Kidney (tissue), 14 donors: ENCODE measurements around the gene ZNF497. TPM values are rescaled to one million over a fixed set of nuclear protein-coding genes. Genes with fewer than 3 reads are reported as not detected.

Experiments
- DNase-seq, 5 donors: peaks; one replicate each; pipeline ENCODE4 v3.0.0-alpha.2; 2013 to 2020
- FAIRE-seq: peaks from 2 replicates; lab custom pipeline; 2012; peaks lifted over from hg19 to GRCh38; lab: Jason Lieb, UNC
- H3K27ac ChIP-seq, 2 donors: one replicate each; pipeline ENCODE4 v1.7.0; 2013; ENCODE audit warnings: low read depth in 2 of 2, low read length in 2 of 2, inconsistent platforms in 1 of 2
- H3K27me3 ChIP-seq: one replicate; pipeline ENCODE4 v1.7.1; 2013; ENCODE audit warnings: low read length, inconsistent platforms; ENCODE audit not compliant: control insufficient read depth, insufficient read depth
- H3K36me3 ChIP-seq, 3 donors: one replicate each; pipeline versions ENCODE4 v1.7.0 to v1.7.1; 2013; ENCODE audit warnings: low read length in 3 of 3, control low read depth in 1 of 3, inconsistent platforms in 1 of 3; ENCODE audit not compliant: insufficient read depth in 3 of 3, control insufficient read depth in 2 of 3
- H3K4me1 ChIP-seq, 3 donors: one replicate each; pipeline versions ENCODE4 v1.7.0 to v1.7.1; 2013; ENCODE audit warnings: low read length in 3 of 3, inconsistent platforms in 1 of 3, low read depth in 1 of 3; ENCODE audit not compliant: control insufficient read depth in 2 of 3, insufficient read depth in 2 of 3
- H3K4me3 ChIP-seq, 3 donors: one replicate each; pipeline versions ENCODE4 v1.7.0 to v1.8.1; 2013; ENCODE audit warnings: low read length in 3 of 3, control low read depth in 1 of 3, inconsistent platforms in 1 of 3
- H3K9ac ChIP-seq, 3 donors: one replicate each; pipeline versions ENCODE4 v1.7.0 to v1.7.1; 2013; ENCODE audit warnings: low read length in 3 of 3, control low read depth in 1 of 3, inconsistent platforms in 1 of 3
- H3K9me3 ChIP-seq, 3 donors: one replicate each; pipeline versions ENCODE4 v1.7.0 to v1.7.1; 2013; ENCODE audit warnings: low read length in 3 of 3, control low read depth in 1 of 3, inconsistent platforms in 1 of 3; ENCODE audit not compliant: control insufficient read depth in 2 of 3, insufficient read depth in 1 of 3
- CTCF ChIP-seq: IDR thresholded peaks from 3 replicates; pipeline ENCODE4 v1.5.1; 2012; ENCODE audit warnings: mild to moderate bottlenecking, moderate library complexity, borderline replicate concordance; ENCODE audit not compliant: insufficient read depth; ENCODE audit errors: extremely low read depth
- intact Hi-C: fragments of 100-400 bp; cut with DNase I; formaldehyde crosslinking; loops from one replicate; pipeline ENCODE4 v1.11.1; 2022
- polyA plus RNA-seq: library from polyadenylated mRNA; stranded (reverse); fragments of 350-450 nt; fragmentation: Illumina TruSeq; extraction: RNeasy Lipid Tissue Mini Kit (QIAGEN cat#74804); gene quantifications from one replicate; pipeline ENCODE4 v1.2.3, GENCODE V29; 2014; ENCODE audit warnings: low read depth, low replicate concordance; ENCODE audit not compliant: insufficient read depth
- total RNA-seq: library from RNA; stranded (reverse); fragmentation: NEBNext Ultra II Directional; extraction: Animal tissue kit (Norgen Biotek cat#: 25700); gene quantifications from one replicate; pipeline ENCODE4 v1.2.1, GENCODE V29; 2021
- donor health status: control.
- donor health status: control.
- donor health status: control.
- donor health status: control.
- donor health status: control.
- donor health status: DM: yes; HTN: yes; CAD: no.
- donor health status: Normal renal cell carcinoma (clear cell type).

The ZNF497 gene
- total and polyA plus RNA-seq, 2 donors from 2014 or later = 1.7 to 5.0 TPM

- no peak for FAIRE-seq
- no peak for TF ChIP-seq CTCF
Measured at GRCh38 chr19:58398545-58398944, 36.0 kb upstream of the ZNF497 start.

GRCh38 chr19:58398087-58398486 is 35.5 kb upstream of the ZNF497 start:
- peaks cover 2% of the 10 kb centered on the region for H3K27me3 ChIP-seq

More at GRCh38 chr19:58398545-58398944, 36.0 kb upstream of the ZNF497 start:
- no peak overlapping the region for H3K9ac ChIP-seq
- peaks cover 2% of the 10 kb centered on the region for H3K27me3 ChIP-seq
- intact Hi-C loops = no loop called here
- no peak overlapping the region for H3K27ac ChIP-seq
- H3K4me1 ChIP-seq = peaks cover 0 to 13% (median 10%) of the 10 kb centered on the region in 3 donors
- H3K4me3 ChIP-seq = no peak overlapping the region
- H3K36me3 ChIP-seq = peaks cover 0 to 9% (median 9%) of the 10 kb centered on the region in 3 donors
- DNase-seq = peak in 1 of 5 donors; percentile 34
- H3K9me3 ChIP-seq = no peaks in the 10 kb centered on the region

GRCh38 chr19:58397533-58398037 is 35.0 kb upstream of the ZNF497 start:
- intact Hi-C loops = no loop called here
- no peak for TF ChIP-seq CTCF
- Histone ChIP-seq H3K27ac (no peak overlapping the region), H3K9me3 (no peaks in the 10 kb centered on the region), H3K36me3 (peaks cover 0 to 19% (median 13%) of the 10 kb centered on the region in 3 donors), H3K4me3 (no peak overlapping the region), H3K9ac (no peak overlapping the region), H3K27me3 (peaks cover 2% of the 10 kb centered on the region), H3K4me1 (peaks cover 0 to 13% (median 10%) of the 10 kb centered on the region in 3 donors)
- DNase-seq = peak in 1 of 5 donors; percentile 28
- FAIRE-seq = no peak

More at GRCh38 chr19:58398087-58398486, 35.5 kb upstream of the ZNF497 start:
- intact Hi-C loops = no loop called here
- Histone ChIP-seq H3K27ac (no peak overlapping the region), H3K4me3 (no peak overlapping the region), H3K36me3 (peaks cover 0 to 14% (median 9%) of the 10 kb centered on the region in 3 donors), H3K9ac (no peak overlapping the region), H3K9me3 (no peaks in the 10 kb centered on the region), H3K4me1 (peaks cover 0 to 13% (median 10%) of the 10 kb centered on the region in 3 donors)
- TF ChIP-seq CTCF = no peak
- peak in 1 of 5 donors; percentile 13 for DNase-seq
- FAIRE-seq = no peak
